Measurements from ENCODE around the gene GATAD1. TPM values are rescaled to one million over a fixed set of nuclear protein-coding genes. Genes with fewer than 3 reads are reported as not detected.

Gene GATAD1
- total and polyA plus RNA-seq, 2 experiments from 2014 or later: 15.4 to 30.8 TPM

DNA sequence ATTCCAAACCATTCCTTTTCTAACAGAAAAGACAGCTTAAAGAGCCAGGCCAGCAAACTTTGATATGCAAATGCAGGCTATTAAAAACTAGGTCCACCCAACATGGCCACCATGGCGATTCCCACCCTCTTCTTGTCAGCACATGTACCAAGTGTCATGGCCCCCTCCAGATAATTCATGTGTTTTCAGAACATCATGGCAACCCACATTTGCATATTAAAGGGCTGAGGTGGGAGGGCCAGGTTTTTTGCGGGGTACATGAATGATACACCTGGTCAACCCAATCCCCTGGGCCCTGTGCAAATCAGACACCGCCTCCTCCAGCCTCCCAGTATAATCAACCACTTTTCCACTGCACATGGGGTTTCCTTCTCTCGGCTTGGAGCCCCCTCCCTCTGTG is 31.4 kb downstream of the GATAD1 start:
- Histone ChIP-seq H3K9me2 (ENCODE audit: insufficient read depth) (no peaks in the 10 kb centered on the region), H3F3A (replicated peaks; ENCODE audit: low read depth) (no peaks in the 10 kb centered on the region), H3K79me2 (replicated peaks; ENCODE audit: insufficient read depth) (no peaks in the 10 kb centered on the region), H2AFZ (no peak overlapping the region), H3K36me3 (ENCODE audit: insufficient read depth) (no peaks in the 10 kb centered on the region), H3K4me1 (ENCODE audit: insufficient read depth) (peaks cover 6% of the 10 kb centered on the region; the same call in 1 of the 2 replicates), H3K4me2 (0 out of 2 replicates have a peak overlapping the region, but pooled peaks have one; percentile 32), H4K20me1 (replicated peaks; ENCODE audit: insufficient read depth) (no peaks in the 10 kb centered on the region), H3K27ac (ENCODE audit: low read depth) (no peak overlapping the region), H3K4me3 (no peak overlapping the region), H3K27me3 (ENCODE audit: insufficient read depth) (no peaks in the 10 kb centered on the region)
- no peaks in the 10 kb centered on the region; the same call in 2 of the 3 replicates for H3K36me3 Mint-ChIP-seq (ENCODE audit: low read depth)
- H3K27ac Mint-ChIP-seq: no peak overlapping the region
- DNase-seq (ENCODE audit: low spot score) (no peak), ATAC-seq (no peak)
- no peak overlapping the region for H3K4me3 Mint-ChIP-seq
- no peaks in the 10 kb centered on the region for H3K9me3 Mint-ChIP-seq
- TF ChIP-seq, protein P1, sequence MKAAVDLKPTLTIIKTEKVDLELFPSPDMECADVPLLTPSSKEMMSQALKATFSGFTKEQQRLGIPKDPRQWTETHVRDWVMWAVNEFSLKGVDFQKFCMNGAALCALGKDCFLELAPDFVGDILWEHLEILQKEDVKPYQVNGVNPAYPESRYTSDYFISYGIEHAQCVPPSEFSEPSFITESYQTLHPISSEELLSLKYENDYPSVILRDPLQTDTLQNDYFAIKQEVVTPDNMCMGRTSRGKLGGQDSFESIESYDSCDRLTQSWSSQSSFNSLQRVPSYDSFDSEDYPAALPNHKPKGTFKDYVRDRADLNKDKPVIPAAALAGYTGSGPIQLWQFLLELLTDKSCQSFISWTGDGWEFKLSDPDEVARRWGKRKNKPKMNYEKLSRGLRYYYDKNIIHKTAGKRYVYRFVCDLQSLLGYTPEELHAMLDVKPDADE (IDR thresholded peaks at IDR 0.05): no peak
- no peak for TF ChIP-seq NANOG (IDR thresholded peaks at IDR 0.05; ENCODE audit: borderline replicate concordance)
- TF ChIP-seq JUNB (IDR thresholded peaks at IDR 0.05; ENCODE audit: unreplicated experiment): no peak
- no peak for TF ChIP-seq ZNF331 (CRISPR knock-in tag; IDR thresholded peaks at IDR 0.05; ENCODE audit: low read depth)
- TF ChIP-seq EZH2phosphoT487 (IDR thresholded peaks at IDR 0.05; ENCODE audit: unreplicated experiment): no peak
- TF ChIP-seq, protein P2, sequence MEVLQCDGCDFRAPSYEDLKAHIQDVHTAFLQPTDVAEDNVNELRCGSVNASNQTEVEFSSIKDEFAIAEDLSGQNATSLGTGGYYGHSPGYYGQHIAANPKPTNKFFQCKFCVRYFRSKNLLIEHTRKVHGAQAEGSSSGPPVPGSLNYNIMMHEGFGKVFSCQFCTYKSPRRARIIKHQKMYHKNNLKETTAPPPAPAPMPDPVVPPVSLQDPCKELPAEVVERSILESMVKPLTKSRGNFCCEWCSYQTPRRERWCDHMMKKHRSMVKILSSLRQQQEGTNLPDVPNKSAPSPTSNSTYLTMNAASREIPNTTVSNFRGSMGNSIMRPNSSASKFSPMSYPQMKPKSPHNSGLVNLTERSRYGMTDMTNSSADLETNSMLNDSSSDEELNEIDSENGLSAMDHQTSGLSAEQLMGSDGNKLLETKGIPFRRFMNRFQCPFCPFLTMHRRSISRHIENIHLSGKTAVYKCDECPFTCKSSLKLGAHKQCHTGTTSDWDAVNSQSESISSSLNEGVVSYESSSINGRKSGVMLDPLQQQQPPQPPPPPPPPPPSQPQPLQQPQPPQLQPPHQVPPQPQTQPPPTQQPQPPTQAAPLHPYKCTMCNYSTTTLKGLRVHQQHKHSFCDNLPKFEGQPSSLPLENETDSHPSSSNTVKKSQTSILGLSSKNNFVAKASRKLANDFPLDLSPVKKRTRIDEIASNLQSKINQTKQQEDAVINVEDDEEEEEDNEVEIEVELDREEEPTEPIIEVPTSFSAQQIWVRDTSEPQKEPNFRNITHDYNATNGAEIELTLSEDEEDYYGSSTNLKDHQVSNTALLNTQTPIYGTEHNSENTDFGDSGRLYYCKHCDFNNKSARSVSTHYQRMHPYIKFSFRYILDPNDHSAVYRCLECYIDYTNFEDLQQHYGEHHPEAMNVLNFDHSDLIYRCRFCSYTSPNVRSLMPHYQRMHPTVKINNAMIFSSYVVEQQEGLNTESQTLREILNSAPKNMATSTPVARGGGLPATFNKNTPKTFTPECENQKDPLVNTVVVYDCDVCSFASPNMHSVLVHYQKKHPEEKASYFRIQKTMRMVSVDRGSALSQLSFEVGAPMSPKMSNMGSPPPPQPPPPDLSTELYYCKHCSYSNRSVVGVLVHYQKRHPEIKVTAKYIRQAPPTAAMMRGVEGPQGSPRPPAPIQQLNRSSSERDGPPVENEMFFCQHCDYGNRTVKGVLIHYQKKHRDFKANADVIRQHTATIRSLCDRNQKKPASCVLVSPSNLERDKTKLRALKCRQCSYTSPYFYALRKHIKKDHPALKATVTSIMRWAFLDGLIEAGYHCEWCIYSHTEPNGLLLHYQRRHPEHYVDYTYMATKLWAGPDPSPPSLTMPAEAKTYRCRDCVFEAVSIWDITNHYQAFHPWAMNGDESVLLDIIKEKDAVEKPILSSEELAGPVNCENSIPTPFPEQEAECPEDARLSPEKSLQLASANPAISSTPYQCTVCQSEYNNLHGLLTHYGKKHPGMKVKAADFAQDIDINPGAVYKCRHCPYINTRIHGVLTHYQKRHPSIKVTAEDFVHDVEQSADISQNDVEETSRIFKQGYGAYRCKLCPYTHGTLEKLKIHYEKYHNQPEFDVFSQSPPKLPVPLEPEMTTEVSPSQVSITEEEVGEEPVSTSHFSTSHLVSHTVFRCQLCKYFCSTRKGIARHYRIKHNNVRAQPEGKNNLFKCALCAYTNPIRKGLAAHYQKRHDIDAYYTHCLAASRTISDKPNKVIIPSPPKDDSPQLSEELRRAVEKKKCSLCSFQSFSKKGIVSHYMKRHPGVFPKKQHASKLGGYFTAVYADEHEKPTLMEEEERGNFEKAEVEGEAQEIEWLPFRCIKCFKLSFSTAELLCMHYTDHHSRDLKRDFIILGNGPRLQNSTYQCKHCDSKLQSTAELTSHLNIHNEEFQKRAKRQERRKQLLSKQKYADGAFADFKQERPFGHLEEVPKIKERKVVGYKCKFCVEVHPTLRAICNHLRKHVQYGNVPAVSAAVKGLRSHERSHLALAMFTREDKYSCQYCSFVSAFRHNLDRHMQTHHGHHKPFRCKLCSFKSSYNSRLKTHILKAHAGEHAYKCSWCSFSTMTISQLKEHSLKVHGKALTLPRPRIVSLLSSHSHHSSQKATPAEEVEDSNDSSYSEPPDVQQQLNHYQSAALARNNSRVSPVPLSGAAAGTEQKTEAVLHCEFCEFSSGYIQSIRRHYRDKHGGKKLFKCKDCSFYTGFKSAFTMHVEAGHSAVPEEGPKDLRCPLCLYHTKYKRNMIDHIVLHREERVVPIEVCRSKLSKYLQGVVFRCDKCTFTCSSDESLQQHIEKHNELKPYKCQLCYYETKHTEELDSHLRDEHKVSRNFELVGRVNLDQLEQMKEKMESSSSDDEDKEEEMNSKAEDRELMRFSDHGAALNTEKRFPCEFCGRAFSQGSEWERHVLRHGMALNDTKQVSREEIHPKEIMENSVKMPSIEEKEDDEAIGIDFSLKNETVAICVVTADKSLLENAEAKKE (CRISPR knock-in tag; IDR thresholded peaks at IDR 0.05): no peak
- no peak for TF ChIP-seq EZH2 (IDR thresholded peaks at IDR 0.05; ENCODE audit: low read depth, unreplicated experiment)
- no peak for TF ChIP-seq STAT1 (IDR thresholded peaks at IDR 0.05; ENCODE audit: unreplicated experiment)
- TF ChIP-seq, protein P3, sequence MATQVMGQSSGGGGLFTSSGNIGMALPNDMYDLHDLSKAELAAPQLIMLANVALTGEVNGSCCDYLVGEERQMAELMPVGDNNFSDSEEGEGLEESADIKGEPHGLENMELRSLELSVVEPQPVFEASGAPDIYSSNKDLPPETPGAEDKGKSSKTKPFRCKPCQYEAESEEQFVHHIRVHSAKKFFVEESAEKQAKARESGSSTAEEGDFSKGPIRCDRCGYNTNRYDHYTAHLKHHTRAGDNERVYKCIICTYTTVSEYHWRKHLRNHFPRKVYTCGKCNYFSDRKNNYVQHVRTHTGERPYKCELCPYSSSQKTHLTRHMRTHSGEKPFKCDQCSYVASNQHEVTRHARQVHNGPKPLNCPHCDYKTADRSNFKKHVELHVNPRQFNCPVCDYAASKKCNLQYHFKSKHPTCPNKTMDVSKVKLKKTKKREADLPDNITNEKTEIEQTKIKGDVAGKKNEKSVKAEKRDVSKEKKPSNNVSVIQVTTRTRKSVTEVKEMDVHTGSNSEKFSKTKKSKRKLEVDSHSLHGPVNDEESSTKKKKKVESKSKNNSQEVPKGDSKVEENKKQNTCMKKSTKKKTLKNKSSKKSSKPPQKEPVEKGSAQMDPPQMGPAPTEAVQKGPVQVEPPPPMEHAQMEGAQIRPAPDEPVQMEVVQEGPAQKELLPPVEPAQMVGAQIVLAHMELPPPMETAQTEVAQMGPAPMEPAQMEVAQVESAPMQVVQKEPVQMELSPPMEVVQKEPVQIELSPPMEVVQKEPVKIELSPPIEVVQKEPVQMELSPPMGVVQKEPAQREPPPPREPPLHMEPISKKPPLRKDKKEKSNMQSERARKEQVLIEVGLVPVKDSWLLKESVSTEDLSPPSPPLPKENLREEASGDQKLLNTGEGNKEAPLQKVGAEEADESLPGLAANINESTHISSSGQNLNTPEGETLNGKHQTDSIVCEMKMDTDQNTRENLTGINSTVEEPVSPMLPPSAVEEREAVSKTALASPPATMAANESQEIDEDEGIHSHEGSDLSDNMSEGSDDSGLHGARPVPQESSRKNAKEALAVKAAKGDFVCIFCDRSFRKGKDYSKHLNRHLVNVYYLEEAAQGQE (IDR thresholded peaks at IDR 0.05; ENCODE audit: unreplicated experiment): no peak
- TF ChIP-seq ZNF114 (CRISPR knock-in tag; IDR thresholded peaks at IDR 0.05): no peak
- TF ChIP-seq, protein P4, sequence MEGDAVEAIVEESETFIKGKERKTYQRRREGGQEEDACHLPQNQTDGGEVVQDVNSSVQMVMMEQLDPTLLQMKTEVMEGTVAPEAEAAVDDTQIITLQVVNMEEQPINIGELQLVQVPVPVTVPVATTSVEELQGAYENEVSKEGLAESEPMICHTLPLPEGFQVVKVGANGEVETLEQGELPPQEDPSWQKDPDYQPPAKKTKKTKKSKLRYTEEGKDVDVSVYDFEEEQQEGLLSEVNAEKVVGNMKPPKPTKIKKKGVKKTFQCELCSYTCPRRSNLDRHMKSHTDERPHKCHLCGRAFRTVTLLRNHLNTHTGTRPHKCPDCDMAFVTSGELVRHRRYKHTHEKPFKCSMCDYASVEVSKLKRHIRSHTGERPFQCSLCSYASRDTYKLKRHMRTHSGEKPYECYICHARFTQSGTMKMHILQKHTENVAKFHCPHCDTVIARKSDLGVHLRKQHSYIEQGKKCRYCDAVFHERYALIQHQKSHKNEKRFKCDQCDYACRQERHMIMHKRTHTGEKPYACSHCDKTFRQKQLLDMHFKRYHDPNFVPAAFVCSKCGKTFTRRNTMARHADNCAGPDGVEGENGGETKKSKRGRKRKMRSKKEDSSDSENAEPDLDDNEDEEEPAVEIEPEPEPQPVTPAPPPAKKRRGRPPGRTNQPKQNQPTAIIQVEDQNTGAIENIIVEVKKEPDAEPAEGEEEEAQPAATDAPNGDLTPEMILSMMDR (conservative IDR thresholded peaks at IDR 0.05; ENCODE audit: low read depth in 2 of 2): no peak
- no peak for TF ChIP-seq POLR2AphosphoS5 (IDR thresholded peaks at IDR 0.05; ENCODE audit: low read depth)
- TF ChIP-seq CREB1 (CRISPR knock-in tag; IDR thresholded peaks at IDR 0.05; ENCODE audit: low read depth): no peak
- H3K4me1 Mint-ChIP-seq: peaks cover 10% of the 10 kb centered on the region
- peaks cover 6% of the 10 kb centered on the region for H3K27me3 Mint-ChIP-seq (ENCODE audit: insufficient read depth, low read depth, poor library complexity)

Data from GM23338 (cell line).